ENCODE data around the gene KCNQ1. TPM values are rescaled to one million over a fixed set of nuclear protein-coding genes. Genes with fewer than 3 reads are reported as not detected.

The KCNQ1 gene
- total RNA-seq, 2 donors from 2014 or later: 33.5 to 39.7 TPM

DNA sequence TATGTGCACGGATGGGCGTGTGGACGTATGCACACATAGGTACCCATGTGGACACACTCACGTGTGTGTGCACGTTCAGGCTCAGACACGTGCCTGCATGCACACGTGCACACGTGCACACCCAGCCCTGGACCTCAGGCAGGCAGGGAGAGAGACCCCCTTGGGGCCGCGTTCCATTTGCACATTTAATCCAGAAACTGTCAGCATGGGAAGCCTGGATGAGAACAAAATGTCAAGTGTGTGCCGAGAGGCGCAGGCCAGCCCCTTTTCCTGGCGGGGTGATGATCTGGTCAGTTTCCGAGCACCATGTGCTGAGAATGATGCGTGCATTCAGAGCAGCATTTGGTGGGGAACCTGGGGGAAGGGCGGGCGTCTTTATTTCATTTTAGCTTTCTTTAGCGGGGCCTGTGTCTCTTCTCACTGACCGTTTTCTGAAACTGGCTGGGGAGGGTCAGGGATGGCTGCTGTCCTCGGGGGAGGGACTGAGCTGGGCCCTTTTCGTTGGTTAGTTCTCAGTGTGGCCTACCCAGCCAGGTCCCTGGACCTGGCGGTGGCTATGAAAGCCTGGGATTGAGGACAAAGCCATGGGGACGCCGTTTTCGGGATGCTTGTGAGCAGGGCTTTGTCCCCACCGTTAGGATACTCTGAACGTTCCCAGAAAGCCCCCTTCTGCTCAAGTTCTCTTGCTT lies 96.3 kb downstream of the KCNQ1 start:
- ATAC-seq: no peak
- intact Hi-C loops (cut with DNase I): no loop called here
- peak; percentile 8 for DNase-seq

- ATAC-seq (no peak), DNase-seq (peak; percentile 5)
Measured at GRCh38 chr11:2541881-2542361, 97.1 kb downstream of the KCNQ1 start.

GRCh38 chr11:2542406-2542805 lies 97.6 kb downstream of the KCNQ1 start:
- DNase-seq (peak; percentile 7), ATAC-seq (no peak)
- intact Hi-C loops (cut with DNase I): no loop called here

More at GRCh38 chr11:2541881-2542361, 97.1 kb downstream of the KCNQ1 start:
- intact Hi-C loops (cut with DNase I): no loop called here

DNA sequence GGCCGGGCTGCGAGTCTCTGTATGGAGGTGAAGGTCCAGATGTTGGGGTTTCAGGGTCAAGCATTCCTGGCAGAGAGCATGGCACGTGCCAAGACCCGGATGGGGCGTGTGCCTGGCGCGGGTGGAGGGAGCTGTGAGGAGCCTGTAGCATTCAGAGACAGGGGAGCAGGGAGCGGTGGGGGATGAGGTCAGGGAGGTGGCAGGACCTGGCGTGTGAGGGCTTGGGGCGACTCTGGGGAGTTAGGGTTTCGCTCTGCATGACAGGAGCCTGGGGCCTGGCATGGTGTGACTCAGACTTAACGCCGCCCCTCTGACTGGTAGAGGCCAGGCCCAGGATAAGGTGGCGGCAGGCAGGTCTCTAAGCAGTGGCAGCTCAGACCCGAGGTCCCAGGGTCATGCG lies 103.0 kb downstream of the KCNQ1 start:
- intact Hi-C loops (cut with DNase I): no loop called here
- DNase-seq (peak; percentile 18), ATAC-seq (no peak)

DNA sequence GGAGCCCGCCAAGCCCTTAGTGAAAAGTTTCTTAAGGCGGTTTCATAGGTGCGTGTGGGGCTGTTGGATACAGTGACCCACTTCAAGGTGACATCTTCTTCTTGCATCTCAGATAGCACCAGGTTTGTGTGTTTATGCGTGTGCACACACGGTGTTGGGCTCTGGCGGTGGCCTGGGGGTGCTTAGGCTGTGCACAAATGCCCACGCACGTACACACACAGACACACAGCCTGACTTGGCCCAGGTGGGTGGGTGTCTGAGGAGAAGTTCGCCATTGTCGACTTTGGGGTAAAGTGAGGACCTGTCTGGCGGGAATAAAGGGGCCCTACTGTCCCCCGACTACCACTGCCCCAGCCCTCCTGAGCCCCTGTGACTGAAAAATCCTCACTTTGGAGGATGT lies 103.8 kb downstream of the KCNQ1 start:
- ATAC-seq: no peak
- DNase-seq: peak; percentile 4
- intact Hi-C loops (cut with DNase I): no loop called here

DNA sequence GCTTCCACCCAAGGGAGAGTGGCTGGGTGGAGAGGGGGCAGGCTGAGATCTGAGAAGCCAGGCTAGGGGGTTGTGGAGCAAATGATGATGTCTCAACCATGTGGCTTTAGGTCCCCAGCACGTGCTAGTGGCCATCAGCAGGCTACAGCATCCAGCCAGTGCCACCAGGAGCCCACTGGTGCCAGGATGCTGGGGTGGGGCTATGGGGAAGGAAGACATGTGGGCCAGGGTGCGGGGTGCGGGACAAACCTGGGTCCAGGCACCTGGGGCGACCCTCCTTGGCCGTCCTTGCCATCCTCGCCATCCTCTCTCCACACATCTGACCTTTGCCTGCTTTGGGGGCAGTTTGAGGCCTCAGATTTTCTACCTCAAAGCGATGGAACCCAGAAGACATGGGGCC lies 104.3 kb downstream of the KCNQ1 start:
- intact Hi-C loops (cut with DNase I): no loop called here
- ATAC-seq: no peak

GRCh38 chr11:2549491-2549875 lies 104.7 kb downstream of the KCNQ1 start:
- intact Hi-C loops (cut with DNase I): no loop called here
- DNase-seq: peak; percentile 15
- peak in 1 of 2 donors; percentile 18 for ATAC-seq

More for the DNA sequence above, 104.3 kb downstream of the KCNQ1 start:
- peak; percentile 1 for DNase-seq

GRCh38 chr11:2549876-2550605 lies 105.2 kb downstream of the KCNQ1 start:
- intact Hi-C loops (cut with DNase I): loop anchor here in 1 of 2 donors (10.0 kb wide), 1 partner anchor 75 kb away; no protein-coding TSS in a partner anchor
- peak; percentile 23 for DNase-seq
- ATAC-seq: peak; percentile 61 to 79

DNA sequence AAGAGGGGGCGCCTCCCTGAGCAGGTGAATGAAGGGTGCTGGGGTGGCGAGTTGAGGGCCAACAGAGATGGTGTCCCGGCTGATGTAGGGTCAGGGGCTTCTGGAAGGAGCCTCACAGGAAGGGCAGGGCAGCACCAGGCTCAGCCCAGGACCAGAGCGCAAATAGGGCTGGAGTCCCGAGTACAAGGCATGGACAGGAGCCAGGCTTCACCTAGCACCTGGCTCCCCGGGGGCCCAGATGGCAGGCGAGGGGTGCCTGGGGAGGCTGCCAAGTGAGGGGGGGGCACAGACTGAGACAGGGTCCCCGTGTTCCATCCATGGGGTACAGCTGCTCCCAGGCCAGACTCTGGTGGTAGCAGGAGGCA lies 105.8 kb downstream of the KCNQ1 start:
- DNase-seq (peak; percentile 12), ATAC-seq (peak in 1 of 2 donors; percentile 6)
- intact Hi-C loops (cut with DNase I): loop anchor here in 1 of 2 donors (10.0 kb wide), 1 partner anchor 74 kb away; no protein-coding TSS in a partner anchor

- DNase-seq (peak; percentile 6), ATAC-seq (no peak)
- intact Hi-C loops (cut with DNase I): loop anchor here in 1 of 2 donors (10.0 kb wide), 1 partner anchor 74 kb away; no protein-coding TSS in a partner anchor
Measured at GRCh38 chr11:2551131-2551530, 106.3 kb downstream of the KCNQ1 start.

GRCh38 chr11:2552210-2552609 lies 107.4 kb downstream of the KCNQ1 start:
- ATAC-seq: no peak
- intact Hi-C loops (cut with DNase I): loop anchor here in 1 of 2 donors (10.0 kb wide), 1 partner anchor 73 kb away; no protein-coding TSS in a partner anchor
- no peak for DNase-seq

DNA sequence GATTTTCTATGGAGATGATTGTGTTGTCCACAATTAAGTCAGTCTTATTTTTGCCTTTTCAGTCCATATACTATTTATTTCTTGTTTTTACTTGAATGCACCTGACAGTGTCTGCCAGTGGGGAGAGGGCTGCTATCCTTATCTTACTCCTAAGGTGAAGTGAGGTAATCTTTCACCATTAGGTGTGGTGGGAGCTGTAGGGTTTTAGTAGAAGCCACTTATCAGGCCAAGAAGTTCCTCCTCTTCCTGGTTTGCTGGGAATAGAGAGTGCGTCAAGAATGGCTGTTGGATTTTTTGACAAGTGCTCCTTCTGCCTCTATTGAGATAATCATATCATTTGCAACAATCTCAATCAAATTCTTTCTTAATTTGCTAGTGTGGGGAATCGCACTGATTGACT lies 108.4 kb downstream of the KCNQ1 start:
- DNase-seq: no peak
- intact Hi-C loops (cut with DNase I): loop anchor here in 1 of 2 donors (10.0 kb wide), 1 partner anchor 72 kb away; no protein-coding TSS in a partner anchor

DNA sequence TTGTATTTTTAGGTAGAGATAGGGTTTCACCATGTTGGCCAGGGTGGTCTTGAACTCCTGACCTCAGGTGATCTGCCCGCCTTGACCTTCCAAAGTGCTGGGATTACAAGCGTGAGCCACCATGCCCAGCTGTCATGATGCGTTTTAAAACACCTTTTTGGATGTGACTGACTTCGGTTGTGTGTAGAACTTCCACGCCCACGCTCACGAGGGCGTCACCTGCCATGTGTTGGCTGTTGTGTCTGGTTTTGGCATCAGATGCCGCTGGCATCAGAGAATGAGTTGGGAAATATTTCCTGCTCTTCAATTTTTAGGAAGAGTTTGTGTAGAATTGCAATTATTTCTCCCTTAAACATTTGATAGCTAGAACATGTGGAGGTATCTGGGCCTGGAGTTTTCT lies 109.1 kb downstream of the KCNQ1 start:
- intact Hi-C loops (cut with DNase I): loop anchor here in 1 of 2 donors (10.0 kb wide), 1 partner anchor 71 kb away; no protein-coding TSS in a partner anchor
- no peak for ATAC-seq
- DNase-seq: no peak

More for the DNA sequence above, 108.4 kb downstream of the KCNQ1 start:
- no peak for ATAC-seq

- DNase-seq: no peak
- no peak for ATAC-seq
- intact Hi-C loops (cut with DNase I): loop anchor here in 1 of 2 donors (10.0 kb wide), 1 partner anchor 70 kb away; no protein-coding TSS in a partner anchor
Measured at GRCh38 chr11:2554338-2555207, 109.8 kb downstream of the KCNQ1 start.

GRCh38 chr11:2555336-2555735 lies 110.5 kb downstream of the KCNQ1 start:
- no peak for DNase-seq
- intact Hi-C loops (cut with DNase I): loop anchor here in 1 of 2 donors (10.0 kb wide), 1 partner anchor 69 kb away; no protein-coding TSS in a partner anchor
- no peak for ATAC-seq

GRCh38 chr11:2555891-2556290 lies 111.1 kb downstream of the KCNQ1 start:
- no peak for DNase-seq
- no peak for ATAC-seq
- intact Hi-C loops (cut with DNase I): loop anchor here in 1 of 2 donors (10.0 kb wide), 1 partner anchor 69 kb away; no protein-coding TSS in a partner anchor

DNA sequence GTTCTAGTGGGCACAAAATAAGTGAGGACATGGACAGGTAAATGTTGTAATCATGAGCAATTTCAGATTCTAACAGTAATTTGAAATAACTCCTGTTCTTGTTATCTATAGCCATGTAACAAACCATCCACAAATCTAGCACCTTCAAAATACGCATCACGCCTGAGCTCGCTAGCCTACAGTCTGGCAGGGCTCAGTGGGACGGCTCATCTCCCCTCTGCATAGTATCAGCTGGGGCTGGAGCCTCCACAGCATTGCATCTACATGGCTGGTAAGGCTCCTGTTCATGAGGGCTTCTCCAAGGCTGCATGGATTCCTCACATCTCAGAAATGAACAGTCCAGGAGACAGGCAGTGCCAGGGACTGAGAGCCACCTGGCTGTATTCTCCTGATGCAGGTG lies 112.6 kb downstream of the KCNQ1 start:
- ATAC-seq (no peak), DNase-seq (peak; percentile 8)
- intact Hi-C loops (cut with DNase I): loop anchor here in 1 of 2 donors (10.0 kb wide), 1 partner anchor 67 kb away; no protein-coding TSS in a partner anchor

DNA sequence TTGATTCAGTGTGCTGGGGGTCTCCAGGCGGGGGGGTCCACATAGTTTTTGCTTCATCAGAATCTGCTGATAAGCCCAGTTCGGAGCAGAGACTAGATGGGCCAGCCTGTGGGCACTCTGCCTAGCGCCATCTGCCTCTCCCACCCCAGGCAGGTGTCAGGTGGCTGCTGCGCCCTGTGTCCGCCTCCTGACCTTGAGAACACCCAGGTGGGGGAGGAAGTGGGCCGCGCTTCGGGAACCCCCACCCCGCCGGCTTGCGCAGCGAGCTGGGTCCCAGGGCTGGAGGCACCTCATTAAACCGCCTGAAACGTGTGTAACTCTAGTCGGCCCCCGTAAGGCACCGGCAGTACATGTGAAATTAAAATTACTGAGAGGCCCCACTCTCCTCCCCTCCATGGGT lies 113.6 kb downstream of the KCNQ1 start:
- intact Hi-C loops (cut with DNase I): loop anchor here in 1 of 2 donors (10.0 kb wide), 1 partner anchor 66 kb away; no protein-coding TSS in a partner anchor
- no peak for ATAC-seq
- peak; percentile 1 for DNase-seq
